Stimulated activated CD8-positive, alpha-beta memory T cell treated with anti-CD3 and anti-CD28 coated beads, Interleukin-7, amount 100 ng/mL, for 24 hours (primary cell): ENCODE results near the gene MTG2.

Source experiments
- DNase-seq: peaks from one replicate; pipeline ENCODE4 v3.0.0-alpha.2; 2020; ENCODE audit warnings: low read depth

The MTG2 gene

GRCh38 chr20:62222266-62222850 lies 39.5 kb downstream of the MTG2 start:
- no peak for DNase-seq

GRCh38 chr20:62222972-62223371 lies 40.1 kb downstream of the MTG2 start:
- DNase-seq, result no peak

- no peak for DNase-seq
Measured at GRCh38 chr20:62223571-62223970, 40.7 kb downstream of the MTG2 start.

- no peak for DNase-seq
Measured at GRCh38 chr20:62224113-62224855, 41.5 kb downstream of the MTG2 start.

GRCh38 chr20:62225026-62225425 lies 42.2 kb downstream of the MTG2 start:
- DNase-seq, result no peak

- no peak for DNase-seq
Measured at GRCh38 chr20:62225820-62226635, 43.2 kb downstream of the MTG2 start.

- DNase-seq, result no peak
Measured at GRCh38 chr20:62226707-62227590, 44.1 kb downstream of the MTG2 start.

GRCh38 chr20:62227591-62227976 lies 44.8 kb downstream of the MTG2 start:
- DNase-seq, result no peak

GRCh38 chr20:62227977-62228958 lies 45.4 kb downstream of the MTG2 start:
- DNase-seq, result no peak

- no peak for DNase-seq
Measured at GRCh38 chr20:62228982-62229545, 46.2 kb downstream of the MTG2 start.

GRCh38 chr20:62229667-62230066 lies 46.8 kb downstream of the MTG2 start:
- DNase-seq, result no peak

- no peak for DNase-seq
Measured at GRCh38 chr20:62230276-62230675, 47.4 kb downstream of the MTG2 start.

GRCh38 chr20:62230696-62231095 lies 47.9 kb downstream of the MTG2 start:
- DNase-seq, result no peak

GRCh38 chr20:62231292-62231691 lies 48.5 kb downstream of the MTG2 start:
- no peak for DNase-seq

- DNase-seq, result no peak
Measured at GRCh38 chr20:62232194-62232593, 49.4 kb downstream of the MTG2 start.

- no peak for DNase-seq
Measured at GRCh38 chr20:62232770-62233645, 50.2 kb downstream of the MTG2 start.

GRCh38 chr20:62233684-62234083 lies 50.9 kb downstream of the MTG2 start:
- DNase-seq, result no peak

- no peak for DNase-seq
Measured at GRCh38 chr20:62234339-62234738, 51.5 kb downstream of the MTG2 start.

- DNase-seq, result no peak
Measured at GRCh38 chr20:62235001-62235776, 52.4 kb downstream of the MTG2 start.
